Measurements from ENCODE around the gene RRP12.
"Not testable (repeated sequence)": the region's sequence is repeated elsewhere in the genome, so short reads cannot be mapped to it uniquely, and the experiment has no call there.

Gene RRP12

GRCh38 chr10:97372233-97372875 is 28.8 kb downstream of the RRP12 start:
- no peak for DNase-seq (ENCODE audit: low read depth, low spot score)

GRCh38 chr10:97371696-97372095 is 29.4 kb downstream of the RRP12 start:
- no peak for DNase-seq (ENCODE audit: low read depth, low spot score)

GRCh38 chr10:97367126-97367649 is 34.0 kb downstream of the RRP12 start:
- DNase-seq (ENCODE audit: low read depth, low spot score) = no peak

- DNase-seq (ENCODE audit: low read depth, low spot score) = no peak
Measured at GRCh38 chr10:97366572-97366971, 34.6 kb downstream of the RRP12 start.

GRCh38 chr10:97365761-97366351 is 35.3 kb downstream of the RRP12 start:
- no peak for DNase-seq (ENCODE audit: low read depth, low spot score)

- DNase-seq (ENCODE audit: low read depth, low spot score) = no peak
Measured at GRCh38 chr10:97363071-97363470, 38.1 kb downstream of the RRP12 start.

GRCh38 chr10:97362310-97363033 is 38.7 kb downstream of the RRP12 start:
- no peak for DNase-seq (ENCODE audit: low read depth, low spot score)

- no peak for DNase-seq (ENCODE audit: low read depth, low spot score)
Measured at GRCh38 chr10:97361537-97361901, 39.6 kb downstream of the RRP12 start.

GRCh38 chr10:97360705-97361536 is 40.2 kb downstream of the RRP12 start:
- no peak for DNase-seq (ENCODE audit: low read depth, low spot score)

GRCh38 chr10:97358781-97359180 is 42.4 kb downstream of the RRP12 start:
- DNase-seq (ENCODE audit: low read depth, low spot score) = no peak

- no peak for DNase-seq (ENCODE audit: low read depth, low spot score)
Measured at GRCh38 chr10:97358349-97358748, 42.8 kb downstream of the RRP12 start.

- no peak for DNase-seq (ENCODE audit: low read depth, low spot score)
Measured at GRCh38 chr10:97356918-97357317, 44.2 kb downstream of the RRP12 start.

- no peak for DNase-seq (ENCODE audit: low read depth, low spot score)
Measured at GRCh38 chr10:97356318-97356914, 44.7 kb downstream of the RRP12 start.

- no peak for DNase-seq (ENCODE audit: low read depth, low spot score)
Measured at GRCh38 chr10:97355571-97355975, 45.6 kb downstream of the RRP12 start.

GRCh38 chr10:97353945-97354344 is 47.2 kb downstream of the RRP12 start:
- DNase-seq (ENCODE audit: low read depth, low spot score) = no peak

- DNase-seq (ENCODE audit: low read depth, low spot score) = no peak
Measured at GRCh38 chr10:97349752-97350513, 51.2 kb downstream of the RRP12 start.

- DNase-seq (ENCODE audit: low read depth, low spot score) = no peak
Measured at GRCh38 chr10:97347317-97347716, 53.8 kb downstream of the RRP12 start.

- DNase-seq (ENCODE audit: low read depth, low spot score) = not testable (repeated sequence)
Measured at GRCh38 chr10:97343664-97344063, 57.5 kb downstream of the RRP12 start.

- DNase-seq (ENCODE audit: low read depth, low spot score) = no peak
Measured at GRCh38 chr10:97341416-97341815, 59.7 kb downstream of the RRP12 start.

GRCh38 chr10:97338041-97338440 is 63.1 kb downstream of the RRP12 start:
- DNase-seq (ENCODE audit: low read depth, low spot score) = no peak

Measured in smooth muscle cell of the brain vasculature (primary cell).